GM12864 (cell line): ENCODE data around the gene ITGB7.

Experiments used
- DNase-seq: peaks from one replicate; pipeline ENCODE4 v3.0.0-alpha.2; 2011; ENCODE audit warnings: low read depth
- H3K4me3 ChIP-seq: 2 replicates; pipeline ENCODE4 v1.5.1; 2011; ENCODE audit warnings: mild to moderate bottlenecking, low read depth, low read length, control low read depth
- TF ChIP-seq, protein P1 (sequence below): IDR thresholded peaks from 2 replicates; pipeline ENCODE4 v1.5.1; 2011; ENCODE audit warnings: low read depth, mild to moderate bottlenecking, moderate library complexity, low read length, control low read depth, inconsistent platforms; ENCODE audit errors: missing control alignments

The ITGB7 gene

GRCh38 chr12:53207042-53207441 lies at the start of gene ITGB7:
Gene ITGB7, minus strand, starts transcription at chr12:53207251. Its CDS starts 6,808 bp downstream, at chr12:53200443.
- H3K4me3 ChIP-seq: peak within 1 kb of the TSS; percentile 75
- peak; percentile 84 for DNase-seq
- TF ChIP-seq, protein P1, sequence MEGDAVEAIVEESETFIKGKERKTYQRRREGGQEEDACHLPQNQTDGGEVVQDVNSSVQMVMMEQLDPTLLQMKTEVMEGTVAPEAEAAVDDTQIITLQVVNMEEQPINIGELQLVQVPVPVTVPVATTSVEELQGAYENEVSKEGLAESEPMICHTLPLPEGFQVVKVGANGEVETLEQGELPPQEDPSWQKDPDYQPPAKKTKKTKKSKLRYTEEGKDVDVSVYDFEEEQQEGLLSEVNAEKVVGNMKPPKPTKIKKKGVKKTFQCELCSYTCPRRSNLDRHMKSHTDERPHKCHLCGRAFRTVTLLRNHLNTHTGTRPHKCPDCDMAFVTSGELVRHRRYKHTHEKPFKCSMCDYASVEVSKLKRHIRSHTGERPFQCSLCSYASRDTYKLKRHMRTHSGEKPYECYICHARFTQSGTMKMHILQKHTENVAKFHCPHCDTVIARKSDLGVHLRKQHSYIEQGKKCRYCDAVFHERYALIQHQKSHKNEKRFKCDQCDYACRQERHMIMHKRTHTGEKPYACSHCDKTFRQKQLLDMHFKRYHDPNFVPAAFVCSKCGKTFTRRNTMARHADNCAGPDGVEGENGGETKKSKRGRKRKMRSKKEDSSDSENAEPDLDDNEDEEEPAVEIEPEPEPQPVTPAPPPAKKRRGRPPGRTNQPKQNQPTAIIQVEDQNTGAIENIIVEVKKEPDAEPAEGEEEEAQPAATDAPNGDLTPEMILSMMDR: no peak

GRCh38 chr12:53255996-53256395 lies 48.9 kb upstream of the ITGB7 start:
- TF ChIP-seq, protein P1: no peak
- no peak overlapping the region for H3K4me3 ChIP-seq
- peak; percentile 44 for DNase-seq

GRCh38 chr12:53254816-53255545 lies 47.9 kb upstream of the ITGB7 start:
- no peak for DNase-seq
- no peak overlapping the region for H3K4me3 ChIP-seq
- TF ChIP-seq, protein P1: no peak

DNA sequence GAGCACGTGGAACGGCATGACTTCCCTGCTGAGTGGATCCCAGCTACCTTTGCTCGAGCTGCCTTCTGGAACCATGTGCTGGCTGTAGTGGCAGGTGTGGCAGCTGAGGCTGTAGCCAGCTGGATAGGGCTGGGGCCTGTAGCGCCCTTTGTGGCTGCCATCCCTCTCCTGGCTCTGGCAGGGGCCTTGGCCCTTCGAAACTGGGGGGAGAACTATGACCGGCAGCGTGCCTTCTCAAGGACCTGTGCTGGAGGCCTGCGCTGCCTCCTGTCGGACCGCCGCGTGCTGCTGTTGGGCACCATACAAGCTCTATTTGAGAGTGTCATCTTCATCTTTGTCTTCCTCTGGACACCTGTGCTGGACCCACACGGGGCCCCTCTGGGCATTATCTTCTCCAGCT lies 46.2 kb upstream of the ITGB7 start:
- DNase-seq: no peak
- TF ChIP-seq, protein P1: no peak
- H3K4me3 ChIP-seq: peak overlapping the region; percentile 78

DNA sequence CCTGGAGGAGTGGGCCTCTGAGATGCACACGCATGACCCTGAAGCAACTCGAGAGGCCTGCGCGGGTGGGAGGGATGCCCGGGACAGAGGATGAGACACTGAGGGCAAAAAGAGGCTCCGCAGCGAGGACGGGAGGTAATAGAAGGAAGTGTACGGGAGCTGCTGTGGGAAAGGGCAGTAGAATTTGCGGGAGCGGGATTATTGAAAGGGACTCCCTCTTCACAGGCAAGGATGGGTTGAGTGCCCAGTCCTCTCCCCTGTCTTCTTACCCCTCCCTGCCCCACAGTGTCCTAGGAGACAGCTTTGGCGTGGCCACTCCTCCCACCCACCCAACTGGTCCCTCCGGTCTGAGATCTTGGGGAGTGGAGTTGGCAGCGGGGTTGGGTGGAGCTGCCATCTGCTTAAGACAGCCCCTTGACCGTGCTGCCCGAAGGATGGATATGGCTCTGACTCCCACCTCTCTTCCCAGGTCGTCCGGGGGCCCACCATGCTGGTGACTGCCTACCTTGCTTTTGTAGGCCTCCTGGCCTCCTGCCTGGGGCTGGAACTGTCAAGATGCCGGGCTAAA lies 45.4 kb upstream of the ITGB7 start:
- DNase-seq: no peak
- TF ChIP-seq, protein P1: no peak
- peak overlapping the region; percentile 78 for H3K4me3 ChIP-seq

- H3K4me3 ChIP-seq: peak overlapping the region; percentile 78
- no peak for DNase-seq
- TF ChIP-seq, protein P1: peak; percentile 47
Observed at GRCh38 chr12:53251477-53252348, 44.7 kb upstream of the ITGB7 start.
